Lower leg skin (tissue), 3 donors: ENCODE data around the gene FER1L5.

Experiments
- CTCF ChIP-seq, 3 donors: fragments of 450-650 bp; IDR thresholded peaks; one replicate each; pipeline ENCODE4 v1.5.1; 2016; ENCODE audit warnings: antibody characterized with exemption in 3 of 3, mild to moderate bottlenecking in 3 of 3, moderate library complexity in 2 of 3
- POLR2A ChIP-seq, 2 donors: fragments of 450-650 bp; IDR thresholded peaks; one replicate each; pipeline ENCODE4 v1.6.1; 2016 to 2017; ENCODE audit warnings: antibody characterized with exemption in 2 of 2, mild to moderate bottlenecking in 1 of 2, moderate library complexity in 1 of 2

GRCh38 chr2:96616535-96616934 lies 26.0 kb upstream of the FER1L5 start:
- TF ChIP-seq CTCF (IDR thresholded peaks at IDR 0.05), result no peak
- no peak for TF ChIP-seq POLR2A (IDR thresholded peaks at IDR 0.05)
